Natural killer cell (primary cell): ENCODE results near the gene JAKMIP1. TPM values are rescaled to one million over a fixed set of nuclear protein-coding genes. Genes with fewer than 3 reads are reported as not detected.

Source experiments
- ATAC-seq, 3 donors: fragments of 150-1000 bp in 2 of 3; fragments of 200-7000 bp in 1 of 3; cut with Tn5 transposase; 1 replicate in 1 of 3; 2 replicates in 2 of 3; pipeline ENCODE4 v1.10.0; 2021; ENCODE audit warnings: mild to moderate bottlenecking in 2 of 3, moderate library complexity in 2 of 3
- DNase-seq, 2 donors: peaks; one replicate each; pipeline versions ENCODE4 v3.0.0 to v3.0.0-alpha.2; 2013 to 2021; ENCODE audit warnings: mixed read lengths in 1 of 2
- H3K27ac ChIP-seq: one replicate; pipeline ENCODE4 v1.5.1; 2013; ENCODE audit warnings: mild to moderate bottlenecking, low read length
- H3K27me3 ChIP-seq: one replicate; pipeline ENCODE4 v1.6.1; 2013; ENCODE audit warnings: low read length; ENCODE audit not compliant: control insufficient read depth, insufficient read depth
- H3K36me3 ChIP-seq: one replicate; pipeline ENCODE4 v1.6.1; 2013; ENCODE audit warnings: low read length; ENCODE audit not compliant: control insufficient read depth, insufficient read depth
- H3K4me1 ChIP-seq: one replicate; pipeline ENCODE4 v1.6.1; 2013; ENCODE audit warnings: low read length; ENCODE audit not compliant: control insufficient read depth, insufficient read depth
- H3K4me3 ChIP-seq: one replicate; pipeline ENCODE4 v1.5.1; 2013; ENCODE audit warnings: low read length
- H3K9me3 ChIP-seq: one replicate; pipeline ENCODE4 v1.6.1; 2013; ENCODE audit warnings: low read length; ENCODE audit not compliant: control insufficient read depth, insufficient read depth
- H3K27ac Mint-ChIP-seq, 2 donors: one replicate each; pipeline ENCODE4 v1.8.0; 2022; ENCODE audit warnings: mild to moderate bottlenecking in 2 of 2, mixed read lengths in 2 of 2, moderate library complexity in 1 of 2
- H3K27me3 Mint-ChIP-seq, 2 donors: one replicate each; pipeline ENCODE4 v1.8.0; 2022; ENCODE audit warnings: low read depth in 2 of 2, mixed read lengths in 2 of 2
- H3K36me3 Mint-ChIP-seq: one replicate; pipeline ENCODE4 v1.8.0; 2022; ENCODE audit warnings: mixed read lengths
- H3K4me1 Mint-ChIP-seq, 2 donors: one replicate each; pipeline ENCODE4 v1.8.0; 2022; ENCODE audit warnings: mixed read lengths in 2 of 2
- H3K4me3 Mint-ChIP-seq: one replicate; pipeline ENCODE4 v1.8.0; 2022; ENCODE audit warnings: mild to moderate bottlenecking, moderate library complexity, mixed read lengths
- H3K9me3 Mint-ChIP-seq, 2 donors: one replicate each; pipeline ENCODE4 v1.8.0; 2022; ENCODE audit warnings: mixed read lengths in 2 of 2
- CTCF ChIP-seq: fragments of 200-600 bp; IDR thresholded peaks from one replicate; pipeline ENCODE4 v1.8.0; 2022; ENCODE audit warnings: antibody characterized with exemption
- WGBS: methylation state at CpG from one replicate; pipeline ENCODE4 v1.1.7; 2013; ENCODE audit warnings: missing lambda C conversion rate; ENCODE audit not compliant: insufficient coverage; 5-methylcytosine and 5-hydroxymethylcytosine counted together
- intact Hi-C: fragments of 100-400 bp; cut with micrococcal nuclease; formaldehyde crosslinking; loops from one replicate; pipeline ENCODE4 v1.14.2; 2022
- total RNA-seq, 4 donors: library from RNA; stranded (reverse); fragments of 120-200 nt in 1 of 4; gene quantifications; one replicate each; pipeline versions ENCODE4 v1.2.3 to v1.2.4, GENCODE V29; 2013 to 2022

Gene JAKMIP1
- total RNA-seq, 3 donors from 2014 or later (not counting 1 experiment from before 2014, with no cell fraction given): 8.8 to 21.8 (median 16.4) TPM

GRCh38 chr4:6207602-6208001 is 7.3 kb upstream of the JAKMIP1 start:
- H3K4me1 ChIP-seq: no peaks in the 10 kb centered on the region
- intact Hi-C loops: no loop called here
- Mint-ChIP-seq H3K4me3 (no peak overlapping the region), H3K9me3 (no peaks in the 10 kb centered on the region), H3K4me1 (no peaks in the 10 kb centered on the region), H3K27ac (no peak overlapping the region), H3K27me3 (peaks cover 6 to 8% of the 10 kb centered on the region in 2 donors), H3K36me3 (no peaks in the 10 kb centered on the region)
- no peak for ATAC-seq
- no peak for TF ChIP-seq CTCF
- WGBS: 87% methylated on average over 4 of the region's 4 CpGs
- H3K4me3 ChIP-seq: no peak overlapping the region
- no peaks in the 10 kb centered on the region for H3K36me3 ChIP-seq
- H3K27me3 ChIP-seq: no peaks in the 10 kb centered on the region
- no peaks in the 10 kb centered on the region for H3K9me3 ChIP-seq
- no peak for DNase-seq
- H3K27ac ChIP-seq: no peak overlapping the region

- no peaks in the 10 kb centered on the region for H3K9me3 Mint-ChIP-seq
- H3K27me3 Mint-ChIP-seq: peaks cover 7 to 8% of the 10 kb centered on the region in 2 donors
- H3K9me3 ChIP-seq: no peaks in the 10 kb centered on the region
- H3K36me3 ChIP-seq: no peaks in the 10 kb centered on the region
- H3K4me3 ChIP-seq: no peak overlapping the region
- H3K4me1 ChIP-seq: peaks cover 2% of the 10 kb centered on the region
- peaks cover 0 to 1% of the 10 kb centered on the region in 2 donors for H3K4me1 Mint-ChIP-seq
- intact Hi-C loops: no loop called here
- TF ChIP-seq CTCF: no peak
- H3K27me3 ChIP-seq: no peaks in the 10 kb centered on the region
- no peak for DNase-seq
- no peak overlapping the region for H3K27ac Mint-ChIP-seq
- H3K4me3 Mint-ChIP-seq: no peak overlapping the region
- ATAC-seq: no peak
- no peaks in the 10 kb centered on the region for H3K36me3 Mint-ChIP-seq
- 86% methylated on average over 6 of the region's 6 CpGs for WGBS
- H3K27ac ChIP-seq: no peak overlapping the region
Measured at GRCh38 chr4:6206771-6207290, 6.5 kb upstream of the JAKMIP1 start.

- H3K27me3 ChIP-seq: peaks cover under 1% of the 10 kb centered on the region
- 85% methylated on average over 4 of the region's 4 CpGs for WGBS
- no peak for TF ChIP-seq CTCF
- peaks cover 3% of the 10 kb centered on the region for H3K9me3 ChIP-seq
- H3K36me3 ChIP-seq: no peaks in the 10 kb centered on the region
- Mint-ChIP-seq H3K4me3 (no peak overlapping the region), H3K27me3 (peaks cover 11 to 16% of the 10 kb centered on the region in 2 donors), H3K4me1 (peaks cover 9 to 10% of the 10 kb centered on the region in 2 donors), H3K36me3 (no peaks in the 10 kb centered on the region), H3K27ac (no peak overlapping the region), H3K9me3 (peaks cover 3 to 6% of the 10 kb centered on the region in 2 donors)
- H3K27ac ChIP-seq: no peak overlapping the region
- intact Hi-C loops: no loop called here
- H3K4me1 ChIP-seq: peaks cover 10% of the 10 kb centered on the region
- ATAC-seq (no peak), DNase-seq (no peak)
- H3K4me3 ChIP-seq: no peak overlapping the region
Measured at GRCh38 chr4:6205973-6206372, 5.6 kb upstream of the JAKMIP1 start.

- H3K4me1 Mint-ChIP-seq: peaks cover 10 to 12% of the 10 kb centered on the region in 2 donors
- H3K27ac Mint-ChIP-seq: no peak overlapping the region
- no peak overlapping the region for H3K4me3 ChIP-seq
- peaks cover 14% of the 10 kb centered on the region for H3K4me1 ChIP-seq
- H3K36me3 Mint-ChIP-seq: no peaks in the 10 kb centered on the region
- H3K27me3 Mint-ChIP-seq: peaks cover 11 to 17% of the 10 kb centered on the region in 2 donors
- no peak for TF ChIP-seq CTCF
- intact Hi-C loops: no loop called here
- H3K27ac ChIP-seq: no peak overlapping the region
- 100% methylated on average over 1 of the region's 4 CpGs for WGBS
- H3K36me3 ChIP-seq: no peaks in the 10 kb centered on the region
- DNase-seq (no peak), ATAC-seq (no peak)
- H3K9me3 Mint-ChIP-seq: peaks cover 3 to 6% of the 10 kb centered on the region in 2 donors
- no peak overlapping the region for H3K4me3 Mint-ChIP-seq
- peaks cover 3% of the 10 kb centered on the region for H3K9me3 ChIP-seq
- H3K27me3 ChIP-seq: peaks cover 2% of the 10 kb centered on the region
Measured at GRCh38 chr4:6205567-6205931, 5.2 kb upstream of the JAKMIP1 start.
